ENCODE data around the gene C1QTNF2. TPM values are rescaled to one million over a fixed set of nuclear protein-coding genes. Genes with fewer than 3 reads are reported as not detected.

The C1QTNF2 gene
- total and polyA plus RNA-seq, 10 of the 15 experiments (the other 5 are each of a cell fraction or from before 2014, with no cell fraction given): not detected

DNA sequence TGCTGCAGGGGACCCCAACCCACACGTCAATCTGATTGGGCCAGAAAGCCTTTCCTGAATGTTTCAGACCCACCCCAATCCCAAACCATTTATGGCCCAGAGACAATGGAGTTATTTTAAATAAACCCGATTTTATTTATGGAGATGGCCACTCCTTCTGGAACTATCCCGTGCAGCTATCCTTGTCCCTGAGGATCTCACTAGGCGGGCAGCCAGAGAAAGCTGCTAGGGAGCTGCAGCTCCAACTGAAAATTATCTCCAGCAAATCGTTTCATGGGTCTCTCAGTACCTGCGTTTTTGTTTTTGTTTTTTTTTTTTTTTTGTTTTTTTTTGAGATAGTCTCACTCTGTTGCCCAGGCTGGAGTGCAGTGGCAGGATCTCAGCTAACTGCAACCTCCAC, 23.0 kb downstream of the C1QTNF2 start:
- ChIA-PET RAD21 (ENCODE audit: unreplicated experiment) (interaction anchor here (0.7 to 1.1 kb wide), 4 partner anchors 267 to 478 kb away, joined by 3 to 4 read pairs (median 4); no protein-coding TSS in a partner anchor), SMC1A (ENCODE audit: uncharacterized antibody, unreplicated experiment) (interaction anchor here (0.9 to 13.7 kb wide), 7 partner anchors 9 to 324 kb away, joined by 3 to 149 read pairs (median 4); no protein-coding TSS in a partner anchor), CTCF (interaction anchor here (0.6 to 10.5 kb wide), 6 partner anchors 98 to 324 kb away, joined by 3 to 162 read pairs (median 9); no protein-coding TSS in a partner anchor), POLR2A (no interaction called here)
- 25% methylated on average over 6 of the region's 6 CpGs for WGBS (ENCODE audit: insufficient coverage, insufficient replicate concordance, low lambda C conversion rate, missing lambda C conversion rate)
- H3K27ac ChIP-seq (ENCODE audit: control insufficient read depth, insufficient read depth): no peak overlapping the region
- BruUV-seq (replicated peaks): no TSS peak
- H3K36me3 ChIP-seq (ENCODE audit: control insufficient read depth in 2 of 2, insufficient read depth in 2 of 2, low read length in 1 of 2): no peaks in the 10 kb centered on the region
- H3K4me3 ChIP-seq: no peak overlapping the region
- H3K27me3 ChIP-seq (replicated peaks in 1 of 2; ENCODE audit: control insufficient read depth in 2 of 2, insufficient read depth in 2 of 2, low read length in 1 of 2): no peaks in the 10 kb centered on the region
- TF ChIP-seq, protein P1, sequence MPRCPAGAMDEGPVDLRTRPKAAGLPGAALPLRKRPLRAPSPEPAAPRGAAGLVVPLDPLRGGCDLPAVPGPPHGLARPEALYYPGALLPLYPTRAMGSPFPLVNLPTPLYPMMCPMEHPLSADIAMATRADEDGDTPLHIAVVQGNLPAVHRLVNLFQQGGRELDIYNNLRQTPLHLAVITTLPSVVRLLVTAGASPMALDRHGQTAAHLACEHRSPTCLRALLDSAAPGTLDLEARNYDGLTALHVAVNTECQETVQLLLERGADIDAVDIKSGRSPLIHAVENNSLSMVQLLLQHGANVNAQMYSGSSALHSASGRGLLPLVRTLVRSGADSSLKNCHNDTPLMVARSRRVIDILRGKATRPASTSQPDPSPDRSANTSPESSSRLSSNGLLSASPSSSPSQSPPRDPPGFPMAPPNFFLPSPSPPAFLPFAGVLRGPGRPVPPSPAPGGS (IDR thresholded peaks at IDR 0.05; ENCODE audit: borderline replicate concordance, insufficient read depth, low read depth, low read length, poor library complexity, severe bottlenecking): no peak
- TF ChIP-seq, protein P2, sequence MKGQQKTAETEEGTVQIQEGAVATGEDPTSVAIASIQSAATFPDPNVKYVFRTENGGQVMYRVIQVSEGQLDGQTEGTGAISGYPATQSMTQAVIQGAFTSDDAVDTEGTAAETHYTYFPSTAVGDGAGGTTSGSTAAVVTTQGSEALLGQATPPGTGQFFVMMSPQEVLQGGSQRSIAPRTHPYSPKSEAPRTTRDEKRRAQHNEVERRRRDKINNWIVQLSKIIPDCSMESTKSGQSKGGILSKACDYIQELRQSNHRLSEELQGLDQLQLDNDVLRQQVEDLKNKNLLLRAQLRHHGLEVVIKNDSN (IDR thresholded peaks at IDR 0.05; ENCODE audit: borderline replicate concordance, extremely low read length, insufficient read depth, low read depth, low read length): no peak
- TF ChIP-seq, protein P3, sequence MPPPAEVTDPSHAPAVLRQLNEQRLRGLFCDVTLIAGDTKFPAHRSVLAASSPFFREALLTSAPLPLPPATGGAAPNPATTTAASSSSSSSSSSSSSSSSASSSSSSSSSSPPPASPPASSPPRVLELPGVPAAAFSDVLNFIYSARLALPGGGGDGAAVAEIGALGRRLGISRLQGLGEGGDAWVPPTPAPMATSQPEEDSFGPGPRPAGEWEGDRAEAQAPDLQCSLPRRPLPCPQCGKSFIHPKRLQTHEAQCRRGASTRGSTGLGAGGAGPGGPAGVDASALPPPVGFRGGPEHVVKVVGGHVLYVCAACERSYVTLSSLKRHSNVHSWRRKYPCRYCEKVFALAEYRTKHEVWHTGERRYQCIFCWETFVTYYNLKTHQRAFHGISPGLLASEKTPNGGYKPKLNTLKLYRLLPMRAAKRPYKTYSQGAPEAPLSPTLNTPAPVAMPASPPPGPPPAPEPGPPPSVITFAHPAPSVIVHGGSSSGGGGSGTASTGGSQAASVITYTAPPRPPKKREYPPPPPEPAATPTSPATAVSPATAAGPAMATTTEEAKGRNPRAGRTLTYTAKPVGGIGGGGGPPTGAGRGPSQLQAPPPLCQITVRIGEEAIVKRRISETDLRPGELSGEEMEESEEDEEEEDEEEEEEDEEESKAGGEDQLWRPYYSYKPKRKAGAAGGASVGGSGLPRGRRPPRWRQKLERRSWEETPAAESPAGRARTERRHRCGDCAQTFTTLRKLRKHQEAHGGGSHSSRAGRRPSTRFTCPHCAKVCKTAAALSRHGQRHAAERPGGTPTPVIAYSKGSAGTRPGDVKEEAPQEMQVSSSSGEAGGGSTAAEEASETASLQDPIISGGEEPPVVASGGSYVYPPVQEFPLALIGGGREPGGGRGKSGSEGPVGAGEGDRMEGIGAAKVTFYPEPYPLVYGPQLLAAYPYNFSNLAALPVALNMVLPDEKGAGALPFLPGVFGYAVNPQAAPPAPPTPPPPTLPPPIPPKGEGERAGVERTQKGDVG (CRISPR knock-in tag; IDR thresholded peaks at IDR 0.05): no peak
- no peak for TF ChIP-seq ZBTB11 (CRISPR knock-in tag; IDR thresholded peaks at IDR 0.05)
- no peak for TF ChIP-seq JUNB (IDR thresholded peaks at IDR 0.05)
- H3K79me2 ChIP-seq (ENCODE audit: control insufficient read depth, insufficient read depth, low read length): no peaks in the 10 kb centered on the region
- H2AFZ ChIP-seq (ENCODE audit: control insufficient read depth, low read depth, low read length): no peak overlapping the region
- no peaks in the 10 kb centered on the region for H3K9me3 ChIP-seq (replicated peaks; ENCODE audit: control insufficient read depth, insufficient read depth, low read length)
- no peak overlapping the region for H3K9ac ChIP-seq (ENCODE audit: control insufficient read depth, insufficient read depth, low read length)
- in situ Hi-C loops (cut with MboI): loop anchor here (5.0 to 10.0 kb wide), 3 partner anchors 150 to 325 kb away; no protein-coding TSS in a partner anchor
- no peaks in the 10 kb centered on the region for H3K4me1 ChIP-seq (ENCODE audit: control insufficient read depth, insufficient read depth, low read length)
- ATAC-seq (no peak), FAIRE-seq (no peak), DNase-seq (ENCODE audit: low read depth, low spot score) (no peak)
- intact Hi-C loops (cut with micrococcal nuclease; ENCODE audit: unreplicated experiment): no loop called here
- H3K4me2 ChIP-seq (ENCODE audit: control insufficient read depth, insufficient read depth): no peak overlapping the region
- H4K20me1 ChIP-seq (ENCODE audit: control insufficient read depth, insufficient read depth): no peaks in the 10 kb centered on the region

Measured in GM12878 (cell line).